ENCODE results near the gene KCTD20.

The KCTD20 gene

GRCh38 chr6:36539814-36540568 lies 97.2 kb downstream of the KCTD20 start:
- no peak for DNase-seq

All from effector CD4-positive, alpha-beta T cell (primary cell).